ENCODE results near the gene MAP4K4.

The MAP4K4 gene

GRCh38 chr2:101693991-101694588, 3.4 kb upstream of the MAP4K4 start:
- no peak for DNase-seq

GRCh38 chr2:101696272-101697123, 1.0 kb upstream of the MAP4K4 start:
- DNase-seq: peak; percentile 25

GRCh38 chr2:101698014-101698843, 722 bp downstream of the MAP4K4 start:
- DNase-seq: peak; percentile 12

- DNase-seq: no peak
These were observed 1.6 kb downstream of the MAP4K4 start for GRCh38 chr2:101698844-101699754.

- no peak for DNase-seq
These were observed 2.4 kb downstream of the MAP4K4 start for GRCh38 chr2:101699755-101700461.

- DNase-seq: no peak
These were observed 6.5 kb downstream of the MAP4K4 start for GRCh38 chr2:101704046-101704466.

GRCh38 chr2:101704816-101705578, 7.5 kb downstream of the MAP4K4 start:
- DNase-seq: no peak

- no peak for DNase-seq
These were observed 8.8 kb downstream of the MAP4K4 start for GRCh38 chr2:101706121-101706818.

GRCh38 chr2:101706819-101707177, 9.3 kb downstream of the MAP4K4 start:
- no peak for DNase-seq

GRCh38 chr2:101710036-101710435, 12.5 kb downstream of the MAP4K4 start:
- DNase-seq: no peak

- no peak for DNase-seq
These were observed 13.2 kb downstream of the MAP4K4 start for GRCh38 chr2:101710471-101711318.

GRCh38 chr2:101714118-101714517, 16.6 kb downstream of the MAP4K4 start:
- no peak for DNase-seq

- no peak for DNase-seq
These were observed 19.8 kb downstream of the MAP4K4 start for GRCh38 chr2:101717071-101717845.

GRCh38 chr2:101718479-101718878, 21.0 kb downstream of the MAP4K4 start:
- no peak for DNase-seq

GRCh38 chr2:101718993-101719571, 21.6 kb downstream of the MAP4K4 start:
- no peak for DNase-seq

- no peak for DNase-seq
These were observed 23.2 kb downstream of the MAP4K4 start for GRCh38 chr2:101720732-101721131.

- DNase-seq: no peak
These were observed 25.4 kb downstream of the MAP4K4 start for GRCh38 chr2:101722864-101723263.
